Stimulated activated CD4-positive, alpha-beta T cell treated with anti-CD3 and anti-CD28 coated beads, Interleukin-15, amount 100 ng/mL, for 24 hours (primary cell): ENCODE data around the gene ANKS1A.
A peak's percentile ranks its signal among the peaks of the same experiment; 100 is the strongest.

Source experiments
- DNase-seq: peaks from one replicate; pipeline ENCODE4 v3.0.0-alpha.2; 2020

The ANKS1A gene

DNA sequence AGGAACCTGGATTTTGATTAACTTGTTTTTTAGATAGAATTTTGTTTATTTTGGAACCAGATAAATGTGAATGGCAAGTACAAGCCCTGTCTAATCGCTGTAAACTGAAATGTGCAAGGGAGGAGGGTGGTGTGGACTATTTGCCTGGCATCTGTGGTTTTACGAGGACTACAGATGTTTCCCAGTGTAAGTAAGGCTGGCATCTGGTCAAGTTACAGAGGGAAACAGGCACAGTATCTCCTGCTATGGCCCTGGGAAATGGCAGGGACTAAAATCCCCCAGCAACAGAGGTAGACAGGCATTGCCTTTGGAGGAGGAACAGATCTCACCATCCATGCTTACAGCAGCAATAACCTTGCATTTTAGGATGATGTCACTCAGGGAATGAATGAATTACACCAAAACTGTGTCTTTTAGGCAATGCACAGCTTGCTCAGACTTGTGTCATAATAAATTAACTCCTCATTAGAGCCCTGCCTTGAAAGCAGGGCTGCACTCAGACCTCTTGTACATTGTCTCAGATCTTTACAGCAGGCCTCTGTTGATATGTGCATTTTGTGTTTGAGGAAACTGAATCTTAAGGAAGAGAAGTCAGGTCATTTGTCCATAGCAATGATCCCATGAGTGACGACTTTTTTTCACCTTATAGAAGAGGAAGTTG, 155.8 kb downstream of the ANKS1A start:
- DNase-seq = no peak

DNA sequence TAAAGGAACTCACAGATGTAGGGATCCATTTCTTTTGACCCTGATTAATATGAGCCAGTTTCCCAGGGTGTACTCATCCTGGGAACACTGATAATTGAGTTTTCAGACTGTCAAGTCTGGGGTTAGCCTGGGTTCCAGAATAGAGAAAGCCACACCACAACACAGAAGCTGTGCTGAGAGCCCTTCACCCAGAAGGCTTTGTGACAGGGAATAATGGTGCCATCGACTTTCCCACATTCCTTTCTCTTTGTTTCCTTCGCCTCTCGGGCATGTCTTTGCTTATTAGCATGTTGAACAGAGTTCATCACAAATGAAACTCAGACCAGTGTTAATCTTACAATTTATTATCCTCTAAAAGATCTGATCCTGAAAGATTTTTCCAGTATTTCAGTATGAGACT, 157.0 kb downstream of the ANKS1A start:
- DNase-seq = no peak

DNA sequence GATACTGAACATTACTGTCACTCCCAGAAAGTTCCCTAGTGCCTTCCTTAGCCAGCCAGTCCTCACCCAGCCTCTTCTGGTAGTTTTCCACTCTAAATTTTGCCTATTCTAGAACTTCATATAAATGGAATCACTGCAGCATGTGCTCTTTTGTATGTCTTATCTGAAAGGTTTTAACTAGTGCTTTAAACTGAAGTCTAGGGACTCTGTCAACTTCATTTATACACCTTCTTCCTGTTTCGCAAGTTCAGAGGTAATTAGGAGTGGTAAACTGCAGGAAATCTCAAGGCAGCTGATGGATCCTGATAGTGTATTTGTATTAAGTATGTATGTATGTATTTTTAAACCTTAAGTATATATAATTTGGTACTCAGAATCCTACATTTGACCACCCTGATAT, 157.8 kb downstream of the ANKS1A start:
- no peak for DNase-seq

DNA sequence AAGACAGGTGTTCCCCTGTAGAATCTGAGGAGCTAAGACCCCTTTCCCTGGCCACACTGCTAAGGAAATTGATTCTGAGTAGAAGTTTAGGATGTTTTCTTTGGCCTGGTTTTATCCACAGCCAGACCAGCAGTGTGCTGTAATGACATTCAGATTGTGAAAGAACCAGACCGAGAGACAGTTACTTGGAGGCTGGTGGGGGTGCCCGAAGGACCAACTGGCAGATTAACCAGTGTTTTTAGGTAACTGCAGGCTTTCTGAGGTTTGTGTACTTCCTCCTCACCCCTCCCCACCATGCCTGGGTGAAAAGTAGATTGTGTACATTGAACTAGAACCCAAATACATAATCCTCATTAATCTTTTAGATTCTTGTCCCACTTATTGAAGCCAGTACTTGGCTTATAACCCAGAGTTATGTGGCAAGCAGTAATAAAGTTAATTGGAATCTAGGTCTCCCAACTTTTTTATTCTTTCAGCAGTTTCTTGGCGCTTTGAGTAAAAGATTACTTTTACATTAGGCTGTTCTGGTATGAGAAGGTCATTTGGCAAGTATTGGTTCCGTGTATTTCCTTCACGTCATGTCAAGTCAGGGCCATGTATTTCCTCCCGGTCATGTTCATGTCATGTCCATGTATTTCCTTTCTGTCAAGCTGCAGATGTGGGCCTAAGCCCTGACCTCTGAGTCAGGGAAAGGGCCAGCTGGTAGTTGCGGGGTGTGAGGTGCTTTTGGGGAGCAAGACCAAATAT, 158.4 kb downstream of the ANKS1A start:
- no peak for DNase-seq

DNA sequence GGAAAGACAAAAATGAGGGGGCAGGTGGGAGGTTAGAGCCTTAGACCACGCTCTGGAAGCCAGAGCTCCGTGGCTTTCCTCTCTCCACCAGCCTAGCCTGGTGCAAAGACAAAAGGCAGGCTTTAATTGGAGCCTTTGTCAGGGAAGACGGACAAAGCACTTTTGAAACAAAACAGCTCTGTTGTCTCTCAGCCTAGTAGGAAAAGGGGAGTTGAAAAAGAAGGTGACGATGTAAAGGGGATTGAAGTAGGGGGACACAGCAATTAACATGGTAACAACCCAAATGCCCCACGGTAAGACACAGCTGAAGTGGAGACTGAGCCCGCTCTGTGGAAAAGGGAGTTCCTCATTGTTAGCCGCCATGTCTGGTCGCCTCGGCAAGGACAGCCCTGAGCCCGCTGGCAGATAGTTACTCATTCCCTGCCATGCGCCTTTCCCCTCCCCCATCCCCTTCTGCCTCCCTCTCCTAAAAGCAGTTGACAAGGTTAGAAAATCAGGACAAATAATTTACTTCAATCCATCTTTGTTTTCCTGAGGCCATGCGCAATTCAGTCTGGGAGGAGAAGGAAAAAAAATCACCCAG, 159.1 kb downstream of the ANKS1A start:
- no peak for DNase-seq

DNA sequence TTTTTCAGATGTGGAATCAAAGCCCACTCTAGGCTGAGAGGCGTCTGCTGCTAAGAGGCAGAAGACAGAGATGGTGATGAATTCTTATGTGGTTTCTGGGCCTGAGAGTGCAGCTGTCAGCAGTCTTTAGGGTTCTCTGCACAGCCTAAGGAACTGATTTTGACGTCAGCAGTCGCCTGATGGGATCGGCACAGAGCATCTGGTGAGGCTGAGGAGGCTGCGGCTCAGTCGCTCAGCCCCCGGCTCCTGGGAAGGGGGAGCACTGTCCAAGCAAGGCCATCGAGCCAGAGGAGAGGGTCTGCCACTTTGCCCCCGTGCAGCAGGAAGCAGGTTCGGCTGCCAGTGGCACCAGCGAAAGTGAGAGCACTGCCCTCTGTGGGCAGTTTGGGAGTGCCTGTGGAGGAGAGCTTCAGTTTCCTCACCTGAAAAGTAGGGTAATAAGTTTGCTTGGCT, 159.6 kb downstream of the ANKS1A start:
- DNase-seq = peak; percentile 19

DNA sequence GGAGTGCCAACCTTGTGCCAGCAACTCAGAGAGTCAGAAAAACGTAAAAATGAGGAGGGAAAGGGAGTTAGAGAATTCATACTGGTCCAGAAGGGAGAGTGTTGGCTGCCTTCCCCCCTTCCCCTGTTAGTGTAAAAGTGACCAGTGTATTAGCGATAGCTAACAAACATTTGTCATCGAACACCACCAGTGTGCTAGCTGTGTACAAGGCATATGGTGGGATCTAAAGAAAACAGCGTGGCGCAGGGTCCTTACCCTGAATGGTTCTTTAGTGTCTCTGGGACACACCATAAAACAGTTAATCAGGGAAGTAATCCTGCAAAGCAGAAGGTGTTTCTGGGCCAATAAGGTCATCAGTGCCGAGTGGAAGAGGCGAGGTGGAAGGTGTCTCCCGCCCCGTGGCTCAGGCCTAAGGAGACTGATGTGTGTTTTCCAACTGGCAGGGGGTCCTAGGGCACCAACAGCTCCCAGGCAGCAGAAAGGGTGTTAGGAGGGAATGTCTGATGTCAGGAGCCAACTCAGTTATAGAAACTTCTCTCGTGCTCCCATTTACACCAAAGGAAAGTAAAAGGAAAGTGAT, 160.2 kb downstream of the ANKS1A start:
- no peak for DNase-seq

DNA sequence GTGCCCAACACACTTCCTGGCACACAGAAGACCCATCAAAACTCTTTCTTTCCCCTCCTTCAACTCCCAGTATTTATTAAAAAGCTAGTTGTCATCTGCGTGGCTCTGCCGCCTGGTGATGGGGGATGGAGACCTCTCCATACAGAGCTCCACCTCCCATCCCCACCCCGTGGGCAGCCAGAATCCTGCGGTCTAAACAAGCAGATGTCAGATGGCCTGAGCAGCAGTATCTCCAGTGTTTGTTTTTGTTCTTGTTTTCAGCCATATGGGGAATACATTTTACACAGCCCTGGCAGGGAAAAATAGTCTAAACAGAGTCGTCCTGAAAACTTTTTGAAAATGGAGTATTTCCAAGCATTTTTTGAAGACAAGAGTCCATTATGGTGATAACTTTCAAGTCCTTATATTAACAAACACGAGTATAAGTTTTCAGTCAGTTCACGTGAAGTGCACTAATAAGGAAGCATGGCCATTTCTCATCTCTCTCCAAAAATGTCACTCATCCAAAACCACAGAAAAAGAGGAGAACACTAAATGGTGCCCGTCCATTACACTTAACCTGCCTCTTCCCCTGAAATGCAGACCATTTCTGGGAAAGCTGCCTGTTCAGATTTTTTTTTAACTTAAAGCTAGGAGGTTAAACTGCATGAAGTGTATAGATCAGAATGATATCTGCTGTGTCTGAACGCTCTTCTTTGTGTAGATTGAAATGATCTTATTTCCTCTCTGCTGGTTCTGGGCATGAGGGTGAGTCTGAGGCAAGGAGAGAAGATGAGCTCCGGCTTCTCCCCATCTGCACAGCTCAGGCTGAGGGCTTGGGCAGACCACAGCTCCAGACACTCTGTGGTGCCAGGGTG, 161.1 kb downstream of the ANKS1A start:
- DNase-seq = no peak

DNA sequence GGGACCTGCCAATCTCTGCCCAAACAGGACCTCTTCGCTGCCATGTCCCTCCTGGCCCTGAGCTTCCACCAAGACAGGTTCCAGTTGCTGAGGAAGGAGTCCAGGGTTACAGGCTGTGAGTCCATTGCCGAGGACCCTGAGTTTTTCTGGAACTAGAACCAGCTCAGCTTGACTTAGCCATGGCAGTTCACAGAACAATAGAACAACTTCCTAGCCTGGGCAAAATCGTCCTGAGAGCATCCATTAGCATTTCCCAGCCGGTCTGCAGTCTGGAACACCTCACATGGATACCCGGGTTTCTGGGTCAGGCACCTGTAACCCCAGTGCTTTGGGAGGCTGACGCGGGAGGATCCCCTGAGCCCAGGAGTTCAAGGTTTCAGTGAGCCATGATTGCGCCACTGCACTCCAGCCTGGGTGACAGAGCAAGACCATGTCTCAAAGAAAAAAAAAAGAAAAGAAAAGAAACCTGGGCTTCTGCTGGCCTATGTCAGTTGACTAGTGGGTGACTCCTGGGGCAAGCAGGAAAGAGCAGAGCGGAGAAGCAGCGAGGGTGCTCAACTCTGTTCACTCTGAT, 161.8 kb downstream of the ANKS1A start:
- no peak for DNase-seq

DNA sequence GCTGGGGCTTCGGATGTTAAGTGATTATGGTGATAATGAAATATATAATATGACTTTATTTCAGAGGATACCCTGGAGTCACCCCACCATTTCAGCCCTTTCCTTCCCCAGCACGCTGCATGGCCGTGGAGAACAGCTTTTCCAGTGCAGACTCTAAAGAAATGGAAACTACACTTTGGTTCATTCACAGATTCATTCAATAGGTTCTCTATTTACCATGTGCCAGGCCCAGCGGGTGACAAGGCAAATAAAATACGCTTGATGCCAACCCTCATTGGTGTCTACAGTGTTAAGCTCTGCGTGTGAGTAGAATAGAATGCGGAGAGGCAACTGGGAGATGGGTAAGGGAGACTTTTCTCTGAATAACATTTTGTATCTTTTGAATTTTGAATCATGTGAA, 162.3 kb downstream of the ANKS1A start:
- DNase-seq = no peak

DNA sequence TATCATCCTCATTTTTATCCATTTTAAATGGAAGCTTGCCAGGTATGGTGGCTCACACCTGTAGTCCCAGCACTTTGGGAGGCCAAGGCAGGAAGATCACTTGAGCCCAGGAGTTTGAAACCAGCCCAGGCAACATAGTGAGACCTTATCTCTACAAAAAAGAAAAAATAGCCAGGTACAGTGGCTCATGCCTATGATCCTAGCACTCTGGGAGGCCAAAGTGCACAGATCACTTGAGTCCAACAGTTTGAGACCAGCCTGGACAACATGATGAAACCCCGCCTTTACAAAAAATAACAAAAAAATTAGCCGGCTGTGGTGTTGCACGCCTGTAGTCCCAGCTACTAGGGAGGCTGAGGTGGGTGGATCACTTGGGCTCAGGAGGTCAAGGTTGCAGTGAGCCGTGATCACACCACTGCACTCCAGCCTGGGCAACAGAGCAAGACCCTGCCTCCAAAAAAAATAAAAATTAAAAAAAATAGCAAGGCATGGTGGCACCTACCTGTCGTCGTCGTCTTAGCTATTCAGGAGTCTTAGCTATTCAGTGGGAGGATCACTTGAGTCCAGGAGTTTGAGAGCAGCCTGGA, 163.0 kb downstream of the ANKS1A start:
- no peak for DNase-seq

DNA sequence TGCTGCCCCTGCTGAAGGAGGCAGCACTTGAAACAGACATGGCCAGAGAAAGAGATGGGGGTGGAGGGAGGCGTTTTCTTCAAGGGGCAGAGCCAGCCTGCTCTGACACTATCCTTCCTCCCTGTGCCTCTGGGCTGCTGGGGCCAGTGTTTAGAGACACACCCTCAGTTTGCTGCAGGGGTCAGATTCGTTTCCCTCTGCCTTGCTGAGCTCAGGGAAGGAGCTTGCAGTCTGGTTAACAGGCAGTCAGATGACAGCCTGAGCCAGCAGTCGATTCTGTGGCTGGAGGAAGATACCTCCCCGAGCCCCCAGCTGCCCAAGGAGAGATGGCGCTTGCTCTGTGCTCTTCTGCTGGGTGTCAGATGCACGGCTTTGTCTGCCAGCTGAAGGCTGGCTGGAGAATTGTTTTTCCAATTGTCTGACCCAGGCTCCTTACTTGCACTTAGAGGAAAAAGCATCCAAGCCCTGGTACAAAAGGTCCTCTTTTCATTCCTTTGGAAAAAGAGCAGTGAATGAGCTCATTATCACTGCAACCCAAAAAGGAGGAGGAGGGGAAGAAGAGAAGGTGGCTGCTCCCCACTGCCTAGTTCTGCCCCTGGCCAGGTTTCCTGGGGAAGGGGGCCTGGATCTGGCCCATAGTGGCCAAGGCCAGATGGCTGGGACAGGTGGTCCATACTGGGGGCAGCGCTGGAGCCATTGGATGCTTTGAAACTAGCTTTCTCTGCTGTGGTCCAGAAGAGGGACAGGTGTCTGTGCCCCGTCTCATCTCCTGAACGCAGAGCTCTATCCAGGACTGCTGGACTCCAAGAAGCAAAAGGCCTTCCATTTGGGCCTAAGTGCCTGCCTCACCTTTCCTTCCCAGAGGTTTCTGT, 163.9 kb downstream of the ANKS1A start:
- no peak for DNase-seq

DNA sequence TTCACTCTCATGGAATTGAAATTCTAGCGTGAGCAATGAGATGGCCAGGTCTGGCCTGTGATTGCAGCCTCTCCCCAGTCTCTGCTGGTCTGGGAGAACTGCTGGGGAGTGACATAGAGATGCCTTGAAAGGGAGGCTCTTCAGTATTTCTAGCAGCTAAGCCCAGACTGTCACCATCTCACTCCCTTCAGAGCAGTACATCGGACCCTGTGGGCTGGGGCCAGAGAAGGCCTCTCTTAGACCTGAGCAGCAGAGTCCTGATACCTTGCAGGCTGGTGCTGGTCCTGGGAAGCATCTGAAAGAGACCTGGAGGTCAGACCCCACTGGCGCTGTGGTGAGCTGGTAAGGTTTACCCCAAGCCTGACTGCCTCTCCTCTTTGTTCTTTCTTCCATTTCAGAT, 164.6 kb downstream of the ANKS1A start:
- DNase-seq = no peak

DNA sequence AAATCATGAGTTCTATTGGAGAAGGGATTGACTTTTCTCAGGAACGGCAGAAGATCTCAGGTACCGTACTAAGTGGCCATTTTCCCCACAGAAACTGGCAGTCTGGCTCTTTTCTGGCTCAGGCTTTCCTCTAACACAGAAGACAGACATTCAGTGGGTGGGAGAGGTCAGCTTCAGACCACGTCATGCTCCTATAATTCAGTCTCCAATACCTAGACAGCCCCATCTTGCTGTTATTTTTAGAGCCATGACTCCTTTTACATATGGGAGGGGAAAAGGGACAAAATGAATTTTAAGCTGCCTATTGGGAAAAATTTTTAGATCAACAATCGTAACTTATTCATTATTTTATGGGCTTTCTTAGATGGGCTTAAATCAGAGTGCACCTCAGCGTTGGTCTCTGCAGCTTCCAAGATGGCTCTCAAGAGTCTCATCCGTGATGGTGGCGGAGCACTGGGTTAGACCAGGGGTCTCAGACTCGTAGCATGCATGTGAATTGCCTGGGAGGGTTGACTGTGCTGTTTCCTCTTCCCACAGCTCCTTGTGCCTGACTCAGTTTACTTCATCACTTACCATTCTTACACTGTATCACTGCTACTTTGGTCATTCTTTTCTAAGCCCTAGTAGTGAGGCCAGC, 165.2 kb downstream of the ANKS1A start:
- no peak for DNase-seq

DNA sequence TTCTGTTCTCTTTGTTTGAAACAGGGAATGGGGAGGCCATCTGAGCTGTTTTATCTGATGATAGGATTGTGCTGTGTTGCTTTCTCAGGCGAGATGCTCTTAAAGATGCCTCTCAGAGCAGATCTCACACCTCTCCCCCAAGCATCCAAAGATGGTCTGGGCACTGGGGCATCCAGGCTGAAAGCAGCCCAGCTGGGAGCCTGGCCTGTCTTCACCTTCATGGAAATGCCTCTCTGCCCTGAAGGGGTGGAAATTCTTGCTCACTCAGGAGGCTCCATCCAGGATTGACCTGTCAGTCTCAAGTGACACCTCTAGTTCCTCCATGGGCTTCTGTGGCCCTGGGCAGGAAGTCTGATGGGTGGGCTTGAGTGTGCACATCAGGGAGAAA, 165.7 kb downstream of the ANKS1A start:
- DNase-seq = no peak

DNA sequence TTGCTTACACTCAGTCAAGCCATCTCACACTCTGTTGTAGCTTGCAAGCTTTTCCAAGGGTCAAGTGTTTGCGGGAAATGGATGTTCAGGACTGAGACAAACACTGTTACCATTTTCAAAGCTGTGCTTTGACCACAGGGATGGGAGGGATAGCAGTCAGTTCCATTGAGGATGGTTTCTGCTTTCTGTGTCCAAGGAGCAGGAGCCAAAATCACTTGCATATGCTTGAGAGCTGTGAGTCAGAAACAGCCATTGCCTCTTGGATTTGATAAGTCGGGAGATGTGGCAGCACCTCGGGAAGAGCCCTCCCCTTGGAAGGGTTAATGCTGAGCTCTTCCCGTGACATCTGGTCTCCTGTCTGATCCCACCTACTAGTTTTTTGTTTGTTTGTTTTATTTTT, 166.8 kb downstream of the ANKS1A start:
- no peak for DNase-seq

DNA sequence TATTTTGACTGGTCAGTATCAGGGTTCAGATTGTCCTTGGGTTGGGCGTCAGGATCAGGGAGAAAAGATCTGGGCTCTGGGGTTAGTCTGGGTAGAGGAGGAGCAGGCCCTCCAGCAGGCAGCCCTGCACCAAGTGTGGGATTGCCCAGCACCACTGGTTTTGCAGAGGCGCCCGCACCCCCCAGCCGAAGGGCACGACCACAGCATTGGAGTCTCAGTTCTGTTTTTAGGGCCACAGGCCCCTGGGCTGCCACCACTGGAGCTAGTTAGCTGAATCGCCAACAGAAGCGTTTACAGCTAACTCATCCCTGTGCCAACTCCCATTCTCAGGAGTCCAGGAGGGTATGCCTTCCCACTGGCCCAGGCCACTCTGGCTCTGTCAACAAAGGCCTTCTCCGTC, 167.9 kb downstream of the ANKS1A start:
- no peak for DNase-seq

DNA sequence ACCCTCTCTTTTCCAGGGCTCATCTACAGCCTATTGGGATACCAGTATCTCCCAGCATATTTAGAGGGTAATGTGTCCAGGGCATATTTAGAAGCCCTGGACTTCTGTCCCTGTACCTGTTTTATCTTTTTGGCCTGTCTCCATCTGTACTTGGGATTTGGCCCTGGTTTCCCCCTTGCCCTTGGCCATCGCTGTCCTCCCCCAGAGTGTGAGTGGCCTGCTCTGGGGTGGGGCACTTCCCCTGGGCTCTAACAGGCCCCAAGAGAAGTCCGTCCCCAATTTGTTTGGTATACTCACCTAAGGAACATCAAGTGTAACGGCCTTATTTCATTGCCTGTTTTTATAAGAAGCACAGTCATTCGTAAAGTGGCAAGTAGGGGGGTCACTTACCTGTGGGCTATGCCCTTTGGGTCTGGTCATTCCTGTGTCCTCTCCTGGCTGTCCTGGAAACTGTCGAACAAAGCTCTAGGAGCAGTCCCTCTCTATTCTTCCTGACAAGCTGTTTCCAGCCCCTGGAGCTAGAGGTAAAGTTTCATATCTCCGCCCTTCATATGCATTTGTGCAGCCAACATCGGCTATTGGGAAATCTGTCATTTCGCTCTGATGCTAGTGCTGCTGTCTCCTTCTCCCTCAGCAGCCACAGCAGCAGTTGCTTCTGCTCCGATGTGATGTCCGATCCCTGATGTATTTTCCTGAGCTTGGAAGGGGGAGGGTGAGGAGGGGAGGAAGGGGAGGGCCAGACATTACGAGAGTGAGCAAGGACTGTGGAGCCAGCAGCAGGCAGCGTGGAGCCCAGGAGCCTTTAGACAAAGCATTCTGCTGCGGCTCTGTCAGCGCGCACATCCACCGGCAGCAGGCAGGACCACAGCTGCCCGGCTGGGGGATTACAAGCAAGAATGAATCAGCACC, 168.6 kb downstream of the ANKS1A start:
- DNase-seq = no peak

DNA sequence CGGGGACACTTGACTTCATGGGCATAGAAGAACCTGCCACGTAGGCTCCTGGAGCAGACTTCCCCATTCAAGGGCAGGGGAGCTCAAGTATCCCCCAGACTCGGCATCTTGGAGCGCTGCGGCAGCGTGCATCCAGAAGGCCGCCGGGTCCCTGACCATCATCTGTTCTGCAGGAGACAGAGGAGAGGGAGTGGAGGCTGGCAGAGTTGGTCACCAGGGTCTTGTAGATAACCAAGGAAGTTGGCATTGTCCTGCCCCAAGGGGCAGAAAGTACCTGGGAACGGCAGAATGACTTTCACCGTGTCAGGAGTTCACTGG, 169.3 kb downstream of the ANKS1A start:
- no peak for DNase-seq
